ENCODE results near the gene C19orf47.

Gene C19orf47

DNA sequence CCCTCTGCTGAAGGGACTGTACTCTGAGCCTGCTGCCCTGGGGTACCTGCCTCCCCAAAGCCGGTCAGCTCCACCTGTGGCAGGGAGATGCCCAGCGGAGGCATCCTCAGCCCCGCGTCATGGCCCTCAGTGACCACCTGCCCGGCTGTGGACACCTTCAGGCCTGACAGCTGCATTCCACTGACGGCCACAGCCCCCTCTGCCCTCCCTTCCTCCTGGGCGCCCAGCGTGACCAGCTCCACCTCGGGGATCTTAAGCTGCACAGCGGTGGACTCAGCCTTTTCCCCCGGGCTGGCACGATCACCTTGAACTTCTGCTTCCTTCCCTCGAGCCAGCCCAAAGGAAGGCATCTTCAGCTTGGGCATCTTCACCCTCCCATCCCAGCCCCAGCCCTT, 46.6 kb upstream of the C19orf47 start:
- Histone ChIP-seq H3K36me3 (ENCODE audit: low read length) (no peaks in the 10 kb centered on the region), H2AFZ (ENCODE audit: low read depth, low read length, severe bottlenecking) (no peak overlapping the region), H3K27me3 (ENCODE audit: low read length) (no peaks in the 10 kb centered on the region), H3K9me2 (replicated peaks; ENCODE audit: insufficient read depth, low read length) (no peaks in the 10 kb centered on the region), H3K9me3 (ENCODE audit: insufficient read depth, low read length) (no peaks in the 10 kb centered on the region), H3K9ac (ENCODE audit: low read length) (no peak overlapping the region), H3K4me2 (ENCODE audit: low read depth, low read length, poor library complexity, severe bottlenecking) (no peak overlapping the region), H3F3A (ENCODE audit: insufficient read depth) (no peaks in the 10 kb centered on the region), H3K4me3 (ENCODE audit: insufficient read depth, low read length, poor library complexity, severe bottlenecking) (no peak overlapping the region), H3K27ac (ENCODE audit: low read depth, low read length) (no peak overlapping the region), H4K20me1 (ENCODE audit: low read depth, low read length) (no peaks in the 10 kb centered on the region), H3K79me2 (ENCODE audit: insufficient read depth, low read length) (no peaks in the 10 kb centered on the region)
- TF ChIP-seq EZH2phosphoT487 (conservative IDR thresholded peaks at IDR 0.05; ENCODE audit: low read length): no peak
- TF ChIP-seq, protein P1, sequence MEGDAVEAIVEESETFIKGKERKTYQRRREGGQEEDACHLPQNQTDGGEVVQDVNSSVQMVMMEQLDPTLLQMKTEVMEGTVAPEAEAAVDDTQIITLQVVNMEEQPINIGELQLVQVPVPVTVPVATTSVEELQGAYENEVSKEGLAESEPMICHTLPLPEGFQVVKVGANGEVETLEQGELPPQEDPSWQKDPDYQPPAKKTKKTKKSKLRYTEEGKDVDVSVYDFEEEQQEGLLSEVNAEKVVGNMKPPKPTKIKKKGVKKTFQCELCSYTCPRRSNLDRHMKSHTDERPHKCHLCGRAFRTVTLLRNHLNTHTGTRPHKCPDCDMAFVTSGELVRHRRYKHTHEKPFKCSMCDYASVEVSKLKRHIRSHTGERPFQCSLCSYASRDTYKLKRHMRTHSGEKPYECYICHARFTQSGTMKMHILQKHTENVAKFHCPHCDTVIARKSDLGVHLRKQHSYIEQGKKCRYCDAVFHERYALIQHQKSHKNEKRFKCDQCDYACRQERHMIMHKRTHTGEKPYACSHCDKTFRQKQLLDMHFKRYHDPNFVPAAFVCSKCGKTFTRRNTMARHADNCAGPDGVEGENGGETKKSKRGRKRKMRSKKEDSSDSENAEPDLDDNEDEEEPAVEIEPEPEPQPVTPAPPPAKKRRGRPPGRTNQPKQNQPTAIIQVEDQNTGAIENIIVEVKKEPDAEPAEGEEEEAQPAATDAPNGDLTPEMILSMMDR (IDR thresholded peaks at IDR 0.05; ENCODE audit: insufficient read depth, low read length, poor library complexity, severe bottlenecking): no peak

DNA sequence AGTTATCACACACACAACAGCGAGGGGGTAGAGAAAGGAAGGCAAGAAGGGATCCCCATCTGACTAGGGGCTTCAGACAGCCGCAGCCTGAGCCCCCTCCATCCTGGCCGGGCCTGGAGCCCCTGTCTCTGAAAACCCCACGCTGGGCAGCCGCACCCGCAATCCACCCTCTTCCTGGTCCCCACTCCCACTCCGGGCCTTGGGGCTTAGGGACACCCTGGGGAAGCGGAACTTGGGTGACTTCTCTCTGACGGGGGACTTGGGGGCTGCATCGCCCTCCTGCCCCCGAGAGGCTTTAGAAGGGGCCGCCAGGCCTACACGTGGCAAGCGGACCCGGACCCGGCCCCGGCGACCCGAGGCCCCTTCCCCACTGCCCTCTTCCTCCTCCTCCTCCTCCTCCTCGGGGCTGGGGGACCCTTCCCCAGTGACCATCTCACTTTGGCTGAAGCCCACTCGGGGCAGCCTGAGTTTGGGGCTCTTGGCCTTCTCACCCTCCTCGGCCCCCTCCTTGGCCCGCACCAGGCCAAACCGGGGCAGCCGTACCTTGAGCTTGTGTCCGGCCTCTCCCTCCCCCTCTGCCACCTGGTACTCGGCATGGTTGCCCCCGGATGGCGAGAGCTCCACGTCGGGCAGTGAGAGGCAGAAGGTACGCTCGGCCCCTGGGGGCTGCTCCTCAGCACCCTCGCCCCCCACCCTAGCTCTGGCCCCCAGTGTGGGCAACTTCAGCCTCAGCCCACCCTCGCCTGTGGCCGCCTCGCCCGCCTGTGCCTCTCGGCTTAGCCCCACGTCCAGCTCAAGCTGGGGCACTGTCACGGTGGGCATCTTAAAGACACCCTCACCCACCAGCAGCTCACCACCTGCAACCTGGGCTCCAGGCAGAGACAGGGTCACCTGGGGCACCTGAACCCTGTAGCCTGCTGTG, 46.0 kb upstream of the C19orf47 start:
- no peaks in the 10 kb centered on the region for H4K20me1 ChIP-seq (ENCODE audit: low read depth, low read length)
- no peak overlapping the region for H3K4me3 ChIP-seq (ENCODE audit: insufficient read depth, low read length, poor library complexity, severe bottlenecking)
- H3K9me3 ChIP-seq (ENCODE audit: insufficient read depth, low read length): no peaks in the 10 kb centered on the region
- H3K27ac ChIP-seq (ENCODE audit: low read depth, low read length): no peak overlapping the region
- H3K9ac ChIP-seq (ENCODE audit: low read length): no peak overlapping the region
- no peaks in the 10 kb centered on the region for H3K36me3 ChIP-seq (ENCODE audit: low read length)
- no peak overlapping the region for H2AFZ ChIP-seq (ENCODE audit: low read depth, low read length, severe bottlenecking)
- no peaks in the 10 kb centered on the region for H3K27me3 ChIP-seq (ENCODE audit: low read length)
- no peaks in the 10 kb centered on the region for H3K9me2 ChIP-seq (replicated peaks; ENCODE audit: insufficient read depth, low read length)
- TF ChIP-seq, protein P1 (IDR thresholded peaks at IDR 0.05; ENCODE audit: insufficient read depth, low read length, poor library complexity, severe bottlenecking): no peak
- no peak for TF ChIP-seq EZH2phosphoT487 (conservative IDR thresholded peaks at IDR 0.05; ENCODE audit: low read length)
- H3F3A ChIP-seq (ENCODE audit: insufficient read depth): no peaks in the 10 kb centered on the region
- H3K4me2 ChIP-seq (ENCODE audit: low read depth, low read length, poor library complexity, severe bottlenecking): no peak overlapping the region
- H3K79me2 ChIP-seq (ENCODE audit: insufficient read depth, low read length): no peaks in the 10 kb centered on the region

DNA sequence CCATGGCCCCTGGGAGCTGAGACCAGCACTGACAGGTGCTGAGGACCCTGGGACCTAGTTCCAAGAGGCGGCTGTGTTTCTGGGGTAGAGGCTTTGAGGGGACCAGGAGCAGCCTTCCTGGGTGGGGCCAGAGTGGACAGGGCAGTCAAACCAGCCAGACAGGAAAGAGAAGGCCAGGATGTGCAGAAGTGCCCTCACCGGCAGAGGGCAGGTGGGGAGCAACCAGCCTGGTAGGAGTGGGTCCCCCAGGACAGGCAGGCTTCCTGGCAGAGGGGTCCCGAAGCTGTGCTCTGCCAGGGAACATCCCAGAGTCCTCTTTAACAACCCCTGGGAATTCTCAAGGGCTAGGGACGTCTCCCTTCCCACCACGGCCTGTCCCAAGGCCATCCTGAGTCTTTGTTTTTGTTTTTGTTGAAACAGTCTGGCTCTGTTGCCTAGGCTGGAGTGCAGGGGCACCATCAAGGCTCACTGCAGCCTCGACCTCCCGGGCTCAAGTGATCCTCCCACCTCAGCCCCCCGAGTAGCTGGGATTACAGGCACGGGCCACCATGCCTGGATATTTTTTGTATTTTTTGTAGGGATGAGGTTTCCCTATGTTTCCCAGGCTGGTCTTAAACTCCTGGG, 44.8 kb upstream of the C19orf47 start:
- Histone ChIP-seq H3K27me3 (ENCODE audit: low read length) (no peaks in the 10 kb centered on the region), H3K9me2 (replicated peaks; ENCODE audit: insufficient read depth, low read length) (no peaks in the 10 kb centered on the region), H3K4me3 (ENCODE audit: insufficient read depth, low read length, poor library complexity, severe bottlenecking) (no peak overlapping the region), H2AFZ (ENCODE audit: low read depth, low read length, severe bottlenecking) (no peak overlapping the region), H3K79me2 (ENCODE audit: insufficient read depth, low read length) (no peaks in the 10 kb centered on the region), H3K9ac (ENCODE audit: low read length) (no peak overlapping the region), H3F3A (ENCODE audit: insufficient read depth) (no peaks in the 10 kb centered on the region), H3K36me3 (ENCODE audit: low read length) (no peaks in the 10 kb centered on the region), H4K20me1 (ENCODE audit: low read depth, low read length) (no peaks in the 10 kb centered on the region), H3K4me2 (ENCODE audit: low read depth, low read length, poor library complexity, severe bottlenecking) (no peak overlapping the region), H3K27ac (ENCODE audit: low read depth, low read length) (no peak overlapping the region), H3K9me3 (ENCODE audit: insufficient read depth, low read length) (no peaks in the 10 kb centered on the region)
- no peak for TF ChIP-seq EZH2phosphoT487 (conservative IDR thresholded peaks at IDR 0.05; ENCODE audit: low read length)
- TF ChIP-seq, protein P1 (IDR thresholded peaks at IDR 0.05; ENCODE audit: insufficient read depth, low read length, poor library complexity, severe bottlenecking): no peak

Measured in SU-DHL-6 (cell line).